IPS-18c (cell line): ENCODE data around the gene BASP1.

ENCODE experiments used
- H3K4me3 ChIP-seq: 2 replicates; pipeline ENCODE4 v1.7.0; 2013; ENCODE audit warnings: low read depth, mild to moderate bottlenecking, low read length, moderate library complexity; ENCODE audit not compliant: insufficient read depth
- H3K9me3 ChIP-seq: one replicate; pipeline ENCODE4 v1.6.1; 2013; ENCODE audit warnings: mild to moderate bottlenecking, low read length, moderate library complexity; ENCODE audit not compliant: control insufficient read depth, insufficient read depth

BASP1 gene

DNA sequence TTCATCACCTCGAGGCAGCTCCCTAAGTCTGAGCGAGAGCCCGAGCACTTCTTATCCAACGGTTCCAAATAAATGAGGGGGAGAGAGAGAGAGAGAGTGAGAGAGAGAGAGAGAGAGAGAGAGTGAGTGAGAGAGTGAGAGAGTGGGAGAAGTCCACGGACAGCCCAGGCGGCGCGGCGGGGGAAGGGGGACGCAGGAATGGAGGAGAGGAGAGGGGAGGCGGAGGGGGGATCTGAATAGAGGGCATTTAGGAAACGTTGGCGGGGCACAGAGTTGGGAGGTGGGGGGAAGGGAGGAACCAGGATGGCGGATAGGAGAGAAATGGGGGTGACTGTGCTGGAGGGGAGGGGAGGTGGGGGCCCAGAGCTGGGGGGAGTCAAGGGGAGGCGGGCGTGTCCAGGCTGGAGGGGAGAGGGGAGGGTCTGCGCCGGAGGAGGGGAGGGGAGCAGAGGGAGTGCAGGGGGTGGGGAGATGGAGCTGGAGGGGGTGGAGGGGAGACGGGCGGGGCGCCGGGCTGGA, 398 bp upstream of the BASP1 start:
- Histone ChIP-seq H3K9me3 (no peaks in the 10 kb centered on the region), H3K4me3 (peak overlapping the region; percentile 69)

- Histone ChIP-seq H3K4me3 (peak overlapping the region; percentile 92), H3K9me3 (no peaks in the 10 kb centered on the region)
Measured at GRCh38 chr5:17218353-17219005, 1.0 kb downstream of the BASP1 start.

DNA sequence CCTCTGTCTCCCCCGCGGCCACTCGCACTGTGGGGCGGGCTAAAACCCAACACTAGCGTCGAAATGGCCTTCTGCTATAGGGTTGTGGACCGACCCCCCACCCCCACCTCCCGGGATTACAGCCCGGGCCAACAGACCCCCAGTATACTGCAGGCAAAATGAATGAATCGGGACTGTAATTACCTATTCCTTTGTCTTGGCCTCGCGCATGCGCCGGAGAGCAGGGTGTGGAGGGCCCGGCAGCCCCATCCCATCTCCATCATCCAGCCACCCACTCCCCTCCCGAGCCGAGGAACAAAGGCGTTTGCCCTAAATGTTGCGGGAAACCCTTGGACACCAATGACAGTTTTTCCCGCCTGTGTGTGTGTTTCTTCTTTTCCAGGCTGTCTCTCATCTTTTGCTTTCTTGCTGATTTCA, 1.6 kb downstream of the BASP1 start:
- Histone ChIP-seq H3K9me3 (no peaks in the 10 kb centered on the region), H3K4me3 (peak overlapping the region; percentile 92)

- Histone ChIP-seq H3K9me3 (no peaks in the 10 kb centered on the region), H3K4me3 (peak overlapping the region; percentile 92; the same call in 1 of the 2 replicates)
Measured at GRCh38 chr5:17219469-17219868, 2.0 kb downstream of the BASP1 start.

GRCh38 chr5:17219992-17220391, 2.6 kb downstream of the BASP1 start:
- H3K4me3 ChIP-seq, result no peak overlapping the region
- no peaks in the 10 kb centered on the region for H3K9me3 ChIP-seq

DNA sequence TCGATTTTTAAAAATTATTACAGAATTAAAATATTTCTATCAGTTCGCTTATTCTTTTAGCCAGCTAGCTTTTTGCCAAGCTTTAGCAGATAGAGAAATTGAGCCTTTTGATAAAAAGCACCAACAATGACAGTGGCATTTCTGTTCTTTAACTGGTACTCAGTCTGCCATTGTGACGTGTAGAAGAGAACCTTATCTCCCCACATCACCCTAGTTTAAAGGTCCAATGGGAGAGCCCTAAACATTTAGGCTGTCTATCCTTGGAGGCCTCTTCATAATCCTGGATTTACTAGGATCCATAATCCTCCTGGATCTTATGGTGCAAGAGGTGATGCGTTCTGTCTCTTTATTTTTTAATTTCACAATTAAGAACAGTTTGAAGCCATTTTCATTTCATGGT, 3.0 kb downstream of the BASP1 start:
- H3K9me3 ChIP-seq, result no peaks in the 10 kb centered on the region
- no peak overlapping the region for H3K4me3 ChIP-seq

DNA sequence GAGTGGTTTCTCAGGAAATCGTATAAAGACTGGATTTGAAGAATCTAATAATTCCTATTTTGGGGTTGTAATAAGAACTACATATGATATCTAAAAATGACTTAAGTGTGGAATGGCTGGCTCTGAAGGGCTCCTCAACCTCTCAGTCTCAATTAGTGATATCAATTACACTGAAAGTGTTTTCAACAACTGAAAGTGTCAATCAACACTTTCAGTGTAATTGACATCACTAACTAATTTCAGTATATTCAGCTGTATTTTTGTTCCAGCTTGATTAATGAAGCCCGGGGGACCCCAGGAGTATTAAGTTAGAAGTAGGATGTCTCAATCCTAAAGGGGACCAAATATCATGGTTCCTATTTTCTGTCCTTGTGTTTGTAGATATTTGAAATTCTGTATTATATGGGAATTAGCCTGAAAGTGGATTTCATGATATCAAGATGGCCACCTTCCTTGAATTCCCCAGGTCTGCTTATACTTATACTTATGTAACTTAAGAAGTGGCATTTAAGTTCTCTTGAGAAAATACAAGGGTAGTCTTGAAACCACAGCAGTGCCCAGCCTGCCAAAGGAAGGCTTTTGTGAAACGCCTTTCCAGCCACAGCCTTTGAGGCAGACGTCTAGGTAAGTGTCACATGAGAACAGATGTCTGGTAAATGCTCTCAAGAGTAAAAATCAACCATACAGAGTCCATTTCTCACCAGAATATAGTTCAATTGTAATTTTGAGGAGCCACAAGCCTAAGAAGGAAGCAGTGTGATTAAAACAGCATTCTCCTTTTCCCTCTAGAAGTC, 4.6 kb downstream of the BASP1 start:
- H3K4me3 ChIP-seq, result no peak overlapping the region

DNA sequence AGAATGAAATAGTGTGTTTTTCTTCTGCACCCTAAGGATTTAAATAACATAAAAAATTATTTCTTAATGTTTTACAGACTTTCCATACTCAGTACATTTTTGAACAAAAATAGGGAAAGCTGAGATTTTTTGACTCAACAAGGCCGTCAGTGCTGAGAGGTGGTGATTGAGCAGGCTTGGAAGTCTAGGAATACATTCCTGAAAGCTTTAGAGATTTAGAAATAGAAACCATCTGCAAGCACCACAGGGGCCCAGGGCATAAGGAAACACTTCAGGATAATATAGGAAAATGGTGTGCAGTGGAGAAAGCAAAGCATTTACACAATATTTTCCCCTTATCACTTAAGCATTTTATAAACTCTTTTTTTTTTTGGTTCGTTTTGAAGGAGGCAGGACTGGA, 5.2 kb downstream of the BASP1 start:
- no peak overlapping the region for H3K4me3 ChIP-seq

More for the DNA sequence above, 4.6 kb downstream of the BASP1 start:
- no peaks in the 10 kb centered on the region for H3K9me3 ChIP-seq

DNA sequence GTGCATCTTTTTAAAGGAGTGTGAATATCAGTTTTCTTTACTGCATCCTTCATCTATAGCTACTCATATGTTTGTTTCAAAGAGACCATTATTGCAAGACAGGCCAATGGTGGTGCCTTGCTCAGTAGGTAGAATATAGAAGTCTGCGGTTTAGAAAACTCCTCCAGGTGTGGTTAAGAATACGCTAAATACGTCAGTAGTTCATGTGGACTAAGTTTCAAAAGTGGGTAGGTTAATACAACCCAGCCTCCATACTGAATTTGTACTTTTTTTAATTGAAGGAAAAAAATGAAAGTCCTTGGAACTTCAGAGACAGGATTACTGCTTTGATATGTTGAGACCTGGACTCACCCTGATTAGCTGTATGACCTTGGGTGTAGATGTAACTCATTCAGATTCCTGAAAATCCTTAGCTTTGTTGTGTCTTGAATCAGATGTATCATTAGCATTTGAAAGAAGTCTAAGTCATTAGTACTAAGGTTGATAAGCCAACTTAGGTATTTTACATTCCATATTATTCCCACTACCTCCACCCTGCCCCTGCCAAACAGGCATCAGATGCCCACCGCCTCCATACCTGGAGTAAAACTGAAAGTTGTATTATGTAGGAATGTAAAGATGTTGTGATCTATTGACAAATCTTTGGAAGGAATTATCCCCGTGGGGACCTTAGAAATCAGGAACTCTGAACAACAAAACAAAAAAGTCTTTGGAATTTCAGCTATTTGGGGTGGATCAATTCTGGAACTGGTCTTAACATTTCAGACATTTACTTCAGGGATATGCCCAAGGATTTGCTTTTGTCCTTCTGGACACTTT, 6.1 kb downstream of the BASP1 start:
- Histone ChIP-seq H3K4me3 (no peak overlapping the region), H3K9me3 (no peaks in the 10 kb centered on the region)

More for the DNA sequence above, 5.2 kb downstream of the BASP1 start:
- H3K9me3 ChIP-seq, result no peaks in the 10 kb centered on the region

DNA sequence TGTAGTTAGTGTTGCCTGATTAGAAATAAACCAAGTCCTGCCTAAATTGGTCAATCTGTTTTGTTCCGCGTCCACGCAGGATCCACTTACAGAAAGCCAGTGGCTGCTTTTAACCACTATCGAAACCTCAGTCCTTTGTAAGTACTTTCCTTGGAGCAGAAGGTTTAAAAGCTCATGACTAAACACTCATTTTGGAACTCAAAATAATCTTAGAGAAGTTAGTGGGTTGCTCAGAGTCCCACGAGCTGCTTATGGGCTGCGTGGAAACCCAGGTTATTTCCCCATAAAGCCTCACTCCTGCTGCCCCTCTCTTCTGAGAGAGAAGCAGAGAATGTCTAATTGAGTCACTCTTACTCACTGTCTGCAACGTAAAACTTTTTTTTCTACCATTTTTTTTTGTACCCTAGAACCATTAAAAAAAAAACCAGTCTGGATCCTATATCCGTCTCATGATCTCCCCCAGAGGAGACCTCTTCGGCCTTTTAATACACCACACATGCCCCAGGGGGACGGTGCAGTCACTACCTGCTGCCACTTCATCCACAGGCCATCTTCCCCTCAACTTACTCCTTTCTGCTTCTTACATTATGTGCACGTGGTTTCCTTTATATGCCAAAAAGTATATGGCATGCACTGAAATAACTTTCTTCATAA, 7.6 kb downstream of the BASP1 start:
- no peaks in the 10 kb centered on the region for H3K9me3 ChIP-seq
- no peak overlapping the region for H3K4me3 ChIP-seq

- Histone ChIP-seq H3K4me3 (no peak overlapping the region), H3K9me3 (no peaks in the 10 kb centered on the region)
Measured at GRCh38 chr5:17225520-17225919, 8.1 kb downstream of the BASP1 start.

GRCh38 chr5:17227868-17228267, 10.4 kb downstream of the BASP1 start:
- H3K4me3 ChIP-seq, result no peak overlapping the region
- H3K9me3 ChIP-seq, result no peaks in the 10 kb centered on the region

DNA sequence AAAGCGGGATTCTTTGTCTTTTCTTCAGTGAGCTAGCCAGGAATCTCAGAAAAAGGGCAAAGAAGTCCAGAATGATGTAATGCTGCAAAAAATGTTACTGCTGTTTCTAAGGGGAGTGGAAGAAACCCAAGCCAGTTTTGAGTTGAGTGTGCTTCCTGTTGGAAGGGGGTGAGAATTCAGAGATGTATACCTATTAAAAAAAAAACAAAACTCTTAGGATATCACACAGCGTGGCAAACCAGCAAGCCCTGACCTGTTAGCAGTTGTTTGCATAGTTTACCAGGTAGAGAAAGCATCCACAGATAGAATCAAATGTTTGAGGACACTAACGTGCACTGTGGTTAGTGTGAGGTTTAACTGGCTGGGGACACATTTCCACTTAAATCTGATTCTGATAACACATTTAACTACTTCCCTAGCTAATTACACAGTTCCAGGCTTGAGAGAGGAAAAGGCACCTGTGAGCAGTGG, 11.4 kb downstream of the BASP1 start:
- Histone ChIP-seq H3K9me3 (no peaks in the 10 kb centered on the region), H3K4me3 (no peak overlapping the region)

DNA sequence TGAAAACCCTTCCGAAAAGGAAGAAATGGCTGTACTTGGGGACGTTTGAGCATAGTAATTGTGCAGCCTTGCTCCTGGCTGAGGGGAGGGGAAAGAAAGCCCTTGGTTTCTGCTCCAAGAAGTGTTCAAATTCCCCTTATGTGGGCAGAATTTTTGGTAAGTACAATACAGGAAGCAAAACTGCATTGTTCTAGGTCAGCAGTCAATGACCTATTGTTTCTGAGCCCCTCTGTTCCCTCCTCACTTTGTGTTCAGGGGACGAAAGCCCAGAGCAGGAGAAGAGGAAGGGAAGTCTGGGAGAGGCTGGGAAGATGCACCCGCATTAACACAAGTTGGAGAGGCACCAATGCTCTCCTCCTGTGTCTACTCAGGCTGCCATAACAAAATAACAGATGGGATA, 11.9 kb downstream of the BASP1 start:
- no peaks in the 10 kb centered on the region for H3K9me3 ChIP-seq

DNA sequence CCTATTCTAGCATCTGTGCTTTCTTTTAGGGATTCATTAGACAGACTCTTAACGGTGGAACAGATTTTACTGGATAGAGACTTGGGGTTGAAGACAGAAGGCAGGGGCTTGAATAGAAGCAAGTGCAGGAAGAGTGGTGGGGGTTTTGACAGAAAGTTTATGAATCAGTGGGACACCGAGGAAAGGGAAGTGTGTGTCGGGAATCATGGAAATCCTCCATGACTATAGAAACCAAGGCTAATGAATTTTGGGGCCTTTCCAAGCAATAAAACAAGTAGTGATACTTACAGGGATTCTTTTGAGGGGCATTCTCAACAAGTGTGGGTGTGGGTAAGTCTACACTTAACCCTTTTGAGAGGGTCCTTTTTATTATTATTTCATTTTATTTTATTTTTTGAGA, 12.8 kb downstream of the BASP1 start:
- H3K4me3 ChIP-seq, result no peak overlapping the region
- no peaks in the 10 kb centered on the region for H3K9me3 ChIP-seq

More for the DNA sequence above, 11.9 kb downstream of the BASP1 start:
- H3K4me3 ChIP-seq, result no peak overlapping the region

GRCh38 chr5:17230808-17231525, 13.5 kb downstream of the BASP1 start:
- H3K9me3 ChIP-seq, result no peaks in the 10 kb centered on the region
- H3K4me3 ChIP-seq, result no peak overlapping the region
